Middle frontal gyrus (tissue), 1 donor: ENCODE data around the gene FNBP1.
"Not testable (repeated sequence)": the region's sequence is repeated elsewhere in the genome, so short reads cannot be mapped to it uniquely, and the experiment has no call there.

Experiments
- DNase-seq: peaks from one replicate; pipeline ENCODE4 v3.0.0-alpha.2; 2015; ENCODE audit warnings: low spot score; ENCODE audit errors: extremely low spot score

The FNBP1 gene

GRCh38 chr9:129958796-129959195 is 84.2 kb downstream of the FNBP1 start:
- no peak for DNase-seq

- DNase-seq: no peak
Measured at GRCh38 chr9:129954868-129955550, 88.0 kb downstream of the FNBP1 start.

- DNase-seq: no peak
Measured at GRCh38 chr9:129953736-129954135, 89.3 kb downstream of the FNBP1 start.

GRCh38 chr9:129952337-129952736 is 90.7 kb downstream of the FNBP1 start:
- DNase-seq: no peak

- no peak for DNase-seq
Measured at GRCh38 chr9:129949821-129950220, 93.2 kb downstream of the FNBP1 start.

- not testable (repeated sequence) for DNase-seq
Measured at GRCh38 chr9:129948626-129949025, 94.4 kb downstream of the FNBP1 start.

GRCh38 chr9:129946246-129946995 is 96.6 kb downstream of the FNBP1 start:
- no peak for DNase-seq

- no peak for DNase-seq
Measured at GRCh38 chr9:129945314-129945713, 97.7 kb downstream of the FNBP1 start.

- no peak for DNase-seq
Measured at GRCh38 chr9:129944506-129945116, 98.4 kb downstream of the FNBP1 start.

- DNase-seq: no peak
Measured at GRCh38 chr9:129939431-129939830, 103.6 kb downstream of the FNBP1 start.

GRCh38 chr9:129938291-129938979 is 104.6 kb downstream of the FNBP1 start:
- no peak for DNase-seq

- DNase-seq: not testable (repeated sequence)
Measured at GRCh38 chr9:129937879-129938278, 105.1 kb downstream of the FNBP1 start.

- no peak for DNase-seq
Measured at GRCh38 chr9:129936222-129936621, 106.8 kb downstream of the FNBP1 start.

GRCh38 chr9:129934780-129935179 is 108.2 kb downstream of the FNBP1 start:
- DNase-seq: no peak

GRCh38 chr9:129934041-129934591 is 108.9 kb downstream of the FNBP1 start:
- DNase-seq: no peak

GRCh38 chr9:129933185-129934040 is 109.6 kb downstream of the FNBP1 start:
- no peak for DNase-seq

- no peak for DNase-seq
Measured at GRCh38 chr9:129932303-129933151, 110.5 kb downstream of the FNBP1 start.

GRCh38 chr9:129930743-129931142 is 112.2 kb downstream of the FNBP1 start:
- no peak for DNase-seq

GRCh38 chr9:129929496-129930125 is 113.4 kb downstream of the FNBP1 start:
- no peak for DNase-seq
